GM10266 (cell line): ENCODE results near the gene CNOT6.

Experiments used
- DNase-seq: peaks from one replicate; pipeline ENCODE4 v3.0.0; 2012; ENCODE audit errors: extremely low spot score
- CTCF ChIP-seq: IDR thresholded peaks from 2 replicates; pipeline ENCODE4 v1.5.1; 2012; ENCODE audit warnings: mild to moderate bottlenecking, low read depth; ENCODE audit not compliant: control insufficient read depth, insufficient read depth; ENCODE audit errors: missing control alignments

Gene CNOT6

GRCh38 chr5:180603076-180603594, 109.0 kb downstream of the CNOT6 start:
- no peak for TF ChIP-seq CTCF
- no peak for DNase-seq

- TF ChIP-seq CTCF = no peak
- DNase-seq = no peak
Observed at GRCh38 chr5:180604271-180604670, 110.1 kb downstream of the CNOT6 start.

GRCh38 chr5:180605554-180606214, 111.5 kb downstream of the CNOT6 start:
- DNase-seq = peak; percentile 83
- peak; percentile 76 for TF ChIP-seq CTCF

GRCh38 chr5:180606215-180606785, 112.1 kb downstream of the CNOT6 start:
- DNase-seq = no peak
- TF ChIP-seq CTCF = peak; percentile 19

- no peak for DNase-seq
- no peak for TF ChIP-seq CTCF
Observed at GRCh38 chr5:180607861-180608571, 113.8 kb downstream of the CNOT6 start.

GRCh38 chr5:180608572-180609310, 114.6 kb downstream of the CNOT6 start:
- no peak for TF ChIP-seq CTCF
- DNase-seq = no peak

- no peak for TF ChIP-seq CTCF
- no peak for DNase-seq
Observed at GRCh38 chr5:180609386-180609785, 115.2 kb downstream of the CNOT6 start.
